ENCODE results near the gene MCTP2.

GRCh38 chr15:94273826-94274225 lies 42.5 kb downstream of the MCTP2 start:
- no peak for TF ChIP-seq CTCF (IDR thresholded peaks at IDR 0.05)
- no peak for TF ChIP-seq EP300 (IDR thresholded peaks at IDR 0.05)
- no peak for TF ChIP-seq POLR2AphosphoS5 (IDR thresholded peaks at IDR 0.05)
- no peak for TF ChIP-seq POLR2A (IDR thresholded peaks at IDR 0.05)
